ENCODE measurements around the gene CLASP1.

DNA sequence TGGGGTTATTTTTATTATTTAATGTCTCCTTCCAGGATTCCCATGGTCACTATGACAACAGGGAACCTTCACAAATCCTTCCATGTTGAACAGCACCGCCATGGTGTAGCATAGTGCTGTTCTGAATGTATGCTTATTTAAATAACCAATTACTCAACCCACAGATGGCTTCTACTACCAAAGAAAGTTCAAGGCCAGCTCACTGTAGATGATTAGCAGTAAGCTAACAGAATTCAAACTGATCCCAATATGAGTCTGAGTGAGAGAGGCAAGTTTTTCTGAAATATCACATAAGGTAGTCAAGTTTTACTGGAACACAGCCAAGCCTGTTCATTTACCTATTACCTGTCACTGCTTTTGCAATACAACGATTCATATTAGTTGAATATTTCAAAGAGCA, 51.2 kb downstream of the CLASP1 start:
- TF ChIP-seq, protein P1, sequence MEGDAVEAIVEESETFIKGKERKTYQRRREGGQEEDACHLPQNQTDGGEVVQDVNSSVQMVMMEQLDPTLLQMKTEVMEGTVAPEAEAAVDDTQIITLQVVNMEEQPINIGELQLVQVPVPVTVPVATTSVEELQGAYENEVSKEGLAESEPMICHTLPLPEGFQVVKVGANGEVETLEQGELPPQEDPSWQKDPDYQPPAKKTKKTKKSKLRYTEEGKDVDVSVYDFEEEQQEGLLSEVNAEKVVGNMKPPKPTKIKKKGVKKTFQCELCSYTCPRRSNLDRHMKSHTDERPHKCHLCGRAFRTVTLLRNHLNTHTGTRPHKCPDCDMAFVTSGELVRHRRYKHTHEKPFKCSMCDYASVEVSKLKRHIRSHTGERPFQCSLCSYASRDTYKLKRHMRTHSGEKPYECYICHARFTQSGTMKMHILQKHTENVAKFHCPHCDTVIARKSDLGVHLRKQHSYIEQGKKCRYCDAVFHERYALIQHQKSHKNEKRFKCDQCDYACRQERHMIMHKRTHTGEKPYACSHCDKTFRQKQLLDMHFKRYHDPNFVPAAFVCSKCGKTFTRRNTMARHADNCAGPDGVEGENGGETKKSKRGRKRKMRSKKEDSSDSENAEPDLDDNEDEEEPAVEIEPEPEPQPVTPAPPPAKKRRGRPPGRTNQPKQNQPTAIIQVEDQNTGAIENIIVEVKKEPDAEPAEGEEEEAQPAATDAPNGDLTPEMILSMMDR (IDR thresholded peaks at IDR 0.05), result no peak
- TF ChIP-seq POLR2A (IDR thresholded peaks at IDR 0.05) (no peak), EP300 (IDR thresholded peaks at IDR 0.05) (no peak)

All from stomach (tissue), 4 donors.